Gastroesophageal sphincter (tissue), 3 donors: Measurements from ENCODE around the gene DDX3X.

Experiments
- POLR2A ChIP-seq, 2 donors: fragments of 450-650 bp; IDR thresholded peaks; one replicate each; pipeline ENCODE4 v1.6.1; 2017; ENCODE audit warnings: antibody characterized with exemption in 2 of 2, mild to moderate bottlenecking in 2 of 2, moderate library complexity in 1 of 2
- TF ChIP-seq, protein P1 (sequence below), 4 experiments: fragments of 200-600 bp in 2 of 4; fragments of 450-650 bp in 2 of 4; sonication (generic) in 1 of 4; IDR thresholded peaks; one replicate each; pipeline ENCODE4 v1.5.1; 2017 to 2019; ENCODE audit warnings: antibody characterized with exemption in 4 of 4, mild to moderate bottlenecking in 2 of 4, moderate library complexity in 2 of 4

DNA sequence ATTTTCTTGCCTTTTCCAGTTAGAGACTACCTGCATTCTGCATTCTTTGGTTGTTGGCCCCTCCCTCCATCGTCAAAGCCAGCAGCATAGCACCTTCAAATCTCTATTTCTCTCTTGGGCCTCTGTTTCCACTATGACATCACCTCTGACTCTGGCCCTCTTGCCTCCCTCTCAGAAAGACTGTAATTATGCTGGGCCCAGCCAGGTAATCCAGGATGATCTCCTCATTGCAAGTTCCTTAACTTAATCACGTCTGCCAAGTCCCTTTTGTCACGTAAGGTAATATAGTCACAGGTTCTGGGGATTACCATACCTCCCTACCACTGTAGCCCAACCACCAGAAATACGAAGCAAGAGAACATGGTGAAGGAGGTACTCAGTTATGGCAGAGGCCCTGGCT is 73.9 kb downstream of the DDX3X start:
- TF ChIP-seq, protein P1, sequence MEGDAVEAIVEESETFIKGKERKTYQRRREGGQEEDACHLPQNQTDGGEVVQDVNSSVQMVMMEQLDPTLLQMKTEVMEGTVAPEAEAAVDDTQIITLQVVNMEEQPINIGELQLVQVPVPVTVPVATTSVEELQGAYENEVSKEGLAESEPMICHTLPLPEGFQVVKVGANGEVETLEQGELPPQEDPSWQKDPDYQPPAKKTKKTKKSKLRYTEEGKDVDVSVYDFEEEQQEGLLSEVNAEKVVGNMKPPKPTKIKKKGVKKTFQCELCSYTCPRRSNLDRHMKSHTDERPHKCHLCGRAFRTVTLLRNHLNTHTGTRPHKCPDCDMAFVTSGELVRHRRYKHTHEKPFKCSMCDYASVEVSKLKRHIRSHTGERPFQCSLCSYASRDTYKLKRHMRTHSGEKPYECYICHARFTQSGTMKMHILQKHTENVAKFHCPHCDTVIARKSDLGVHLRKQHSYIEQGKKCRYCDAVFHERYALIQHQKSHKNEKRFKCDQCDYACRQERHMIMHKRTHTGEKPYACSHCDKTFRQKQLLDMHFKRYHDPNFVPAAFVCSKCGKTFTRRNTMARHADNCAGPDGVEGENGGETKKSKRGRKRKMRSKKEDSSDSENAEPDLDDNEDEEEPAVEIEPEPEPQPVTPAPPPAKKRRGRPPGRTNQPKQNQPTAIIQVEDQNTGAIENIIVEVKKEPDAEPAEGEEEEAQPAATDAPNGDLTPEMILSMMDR (IDR thresholded peaks at IDR 0.05): no peak
- no peak for TF ChIP-seq POLR2A (IDR thresholded peaks at IDR 0.05)
